ENCODE results near the gene PCBP3.

PCBP3 gene

GRCh38 chr21:45862543-45863207 is 219.2 kb downstream of the PCBP3 start:
- DNase-seq (ENCODE audit: low read depth) = no peak

GRCh38 chr21:45863267-45863666 is 219.7 kb downstream of the PCBP3 start:
- no peak for DNase-seq (ENCODE audit: low read depth)

DNA sequence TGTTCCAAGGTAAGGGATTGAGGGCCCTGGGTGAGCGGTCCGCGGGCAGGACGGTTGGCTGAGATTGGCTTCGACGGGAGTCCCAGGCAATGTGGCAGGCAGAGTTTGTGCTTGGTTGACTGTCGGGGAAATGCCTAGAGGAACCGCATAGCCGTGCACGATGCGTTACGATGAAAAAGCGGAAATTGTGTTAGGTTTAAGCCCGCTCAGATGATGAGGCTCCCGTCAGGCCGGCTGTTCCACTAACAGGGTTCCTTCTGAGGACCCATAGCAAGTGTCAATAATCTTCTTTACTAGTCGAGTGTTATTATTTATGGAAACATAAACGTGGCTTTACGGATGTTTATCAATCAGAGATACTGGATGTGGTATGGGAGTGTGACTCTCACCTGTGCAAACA is 220.2 kb downstream of the PCBP3 start:
- DNase-seq (ENCODE audit: low read depth) = no peak

DNA sequence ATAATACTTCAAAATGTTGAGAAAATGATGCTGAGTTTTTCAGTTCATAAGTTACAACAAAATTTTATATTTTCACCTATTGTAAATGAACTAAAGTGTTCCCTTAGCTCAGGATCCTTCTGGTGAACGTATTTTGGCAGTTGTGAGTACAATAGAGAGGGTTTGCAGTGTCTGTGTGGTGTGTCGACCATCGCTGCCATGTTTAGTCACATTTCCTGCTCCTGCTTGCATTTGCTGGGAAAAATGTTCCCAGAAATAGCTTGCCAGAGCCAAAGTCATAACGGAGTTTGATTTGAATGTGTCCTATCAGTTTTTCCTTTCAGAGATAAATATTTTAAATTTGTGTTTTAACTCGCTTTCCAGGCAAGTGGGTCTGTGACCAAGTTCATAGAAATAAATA is 220.9 kb downstream of the PCBP3 start:
- no peak for DNase-seq (ENCODE audit: low read depth)

GRCh38 chr21:45865106-45865835 is 221.7 kb downstream of the PCBP3 start:
- DNase-seq (ENCODE audit: low read depth) = no peak

- no peak for DNase-seq (ENCODE audit: low read depth)
Measured at GRCh38 chr21:45866551-45866950, 223.0 kb downstream of the PCBP3 start.

DNA sequence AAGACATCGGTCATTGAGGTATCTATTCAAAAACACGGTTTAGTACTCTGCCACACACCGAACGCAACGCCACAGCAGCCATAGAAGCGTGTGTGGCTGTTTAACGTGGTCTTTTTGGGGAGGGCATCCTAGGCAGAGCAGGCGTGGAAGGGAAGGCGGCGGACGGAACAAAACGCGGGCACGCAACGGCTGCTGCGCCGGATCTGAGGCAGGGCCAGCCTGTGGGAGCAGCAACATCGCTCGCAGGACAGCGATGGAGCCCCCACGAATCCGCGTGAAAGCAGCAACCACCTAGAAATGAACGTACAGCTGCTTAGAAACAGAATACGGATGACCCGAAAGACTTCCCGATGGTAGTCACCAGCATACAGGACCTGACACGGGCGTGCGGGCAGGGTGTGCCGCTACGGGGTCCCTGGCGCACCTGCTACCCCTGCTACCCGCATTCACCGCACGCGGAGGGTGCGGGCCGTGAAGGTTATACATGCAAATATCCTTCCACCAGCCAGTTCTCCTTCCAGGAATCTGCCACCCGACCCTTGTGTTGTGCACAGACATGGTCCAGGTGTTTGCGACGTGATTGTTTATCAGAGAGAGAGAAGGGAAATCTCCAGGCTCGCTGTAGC is 223.6 kb downstream of the PCBP3 start:
- no peak for DNase-seq (ENCODE audit: low read depth)

DNA sequence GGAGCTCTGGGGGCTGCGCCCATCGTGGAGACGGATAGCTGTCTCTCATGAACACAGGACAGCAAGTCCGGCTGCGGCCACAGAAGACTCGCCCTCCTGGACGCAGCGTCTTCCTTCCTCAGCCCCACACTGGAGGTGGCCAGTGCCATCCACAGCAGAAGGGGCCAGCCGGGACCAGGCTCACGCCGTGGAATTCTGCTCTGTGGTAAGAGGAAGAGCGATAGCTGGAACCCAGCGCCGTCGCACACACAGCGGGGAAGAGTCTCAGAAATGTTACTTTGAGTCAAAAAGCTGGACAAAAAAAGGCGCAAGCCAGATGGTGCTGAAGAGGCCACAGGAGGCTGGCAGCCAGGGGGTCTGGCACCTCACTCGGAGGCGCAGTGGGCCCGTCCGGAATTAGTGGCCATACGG is 224.2 kb downstream of the PCBP3 start:
- no peak for DNase-seq (ENCODE audit: low read depth)

DNA sequence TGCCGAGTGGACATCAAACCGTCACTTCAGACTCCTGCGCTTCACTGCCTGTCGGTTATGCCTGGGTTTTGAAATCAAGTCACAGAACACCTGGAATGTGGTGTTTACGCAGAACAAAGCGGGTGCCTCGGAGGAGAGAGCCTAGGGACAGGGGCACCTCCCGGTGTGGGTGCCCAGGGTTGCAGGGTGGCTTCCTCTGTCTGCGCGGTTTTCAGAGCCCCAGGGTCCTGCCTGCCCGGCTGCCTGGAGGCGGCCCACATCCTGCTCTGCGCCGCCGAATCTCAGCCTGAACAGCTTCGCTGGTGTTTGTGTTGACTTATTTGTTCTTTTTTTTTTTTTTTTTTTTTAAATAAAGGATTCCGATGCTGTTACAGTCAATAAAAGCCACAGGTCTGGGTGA is 224.6 kb downstream of the PCBP3 start:
- no peak for DNase-seq (ENCODE audit: low read depth)

GRCh38 chr21:45868488-45868887 is 225.0 kb downstream of the PCBP3 start:
- DNase-seq (ENCODE audit: low read depth) = no peak

- DNase-seq (ENCODE audit: low read depth) = no peak
Measured at GRCh38 chr21:45869121-45870007, 225.8 kb downstream of the PCBP3 start.

DNA sequence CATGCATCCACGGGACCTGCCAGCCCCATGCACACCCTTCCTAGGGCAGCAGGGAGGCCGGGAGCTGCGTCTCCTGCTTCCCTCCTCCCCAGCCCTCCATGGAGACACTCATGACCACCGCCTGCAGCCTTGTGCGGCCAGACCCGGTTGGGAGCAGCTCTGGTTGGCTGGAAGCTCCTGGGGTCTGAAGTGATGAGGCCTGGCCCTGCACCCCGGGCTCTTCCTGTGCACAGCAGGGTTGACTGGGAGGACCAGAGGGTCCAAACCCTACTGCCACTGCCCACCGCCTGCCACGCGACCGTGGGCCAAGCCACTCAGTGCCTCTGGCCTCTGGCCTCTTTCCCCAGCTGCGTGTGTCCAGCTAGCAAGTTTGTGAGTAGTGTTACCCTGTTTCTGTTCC is 226.9 kb downstream of the PCBP3 start:
- DNase-seq (ENCODE audit: low read depth) = no peak

DNA sequence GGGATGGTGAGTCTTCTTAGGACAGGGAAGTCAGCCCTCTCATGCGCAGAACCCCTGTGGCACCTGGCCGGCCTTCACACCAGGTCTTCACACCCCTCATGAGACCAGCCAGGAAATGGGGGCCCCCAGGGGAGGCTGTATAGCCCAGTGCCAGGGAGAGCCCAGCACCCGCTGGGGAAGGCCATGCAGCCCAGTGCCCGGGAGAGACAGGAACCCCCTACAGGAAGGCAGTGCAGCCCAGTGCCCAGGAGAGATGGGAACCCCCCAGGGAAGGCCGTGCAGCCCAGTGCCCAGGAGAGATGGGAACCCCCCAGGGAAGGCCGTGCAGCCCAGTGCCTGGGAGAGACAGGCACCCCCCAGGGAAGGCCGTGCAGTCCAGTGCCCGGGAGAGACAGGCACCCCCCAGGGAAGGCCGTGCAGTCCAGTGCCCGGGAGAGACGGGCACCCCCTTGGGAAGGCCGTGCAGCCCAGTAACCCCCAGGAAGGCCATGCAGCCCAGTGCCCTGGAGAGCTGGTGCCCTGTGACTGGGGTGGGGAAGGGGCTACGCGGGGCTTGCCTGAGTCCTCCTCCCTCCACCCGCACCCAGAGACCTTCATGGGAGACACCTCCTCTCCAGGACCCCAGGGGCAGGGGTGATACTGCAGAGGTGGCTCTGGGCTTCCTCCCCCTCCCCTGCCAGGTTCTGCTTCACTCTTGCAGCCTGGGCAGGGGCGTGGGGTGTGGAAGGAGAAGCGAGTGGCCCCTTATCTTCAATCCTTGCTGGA is 227.5 kb downstream of the PCBP3 start:
- DNase-seq (ENCODE audit: low read depth) = no peak

DNA sequence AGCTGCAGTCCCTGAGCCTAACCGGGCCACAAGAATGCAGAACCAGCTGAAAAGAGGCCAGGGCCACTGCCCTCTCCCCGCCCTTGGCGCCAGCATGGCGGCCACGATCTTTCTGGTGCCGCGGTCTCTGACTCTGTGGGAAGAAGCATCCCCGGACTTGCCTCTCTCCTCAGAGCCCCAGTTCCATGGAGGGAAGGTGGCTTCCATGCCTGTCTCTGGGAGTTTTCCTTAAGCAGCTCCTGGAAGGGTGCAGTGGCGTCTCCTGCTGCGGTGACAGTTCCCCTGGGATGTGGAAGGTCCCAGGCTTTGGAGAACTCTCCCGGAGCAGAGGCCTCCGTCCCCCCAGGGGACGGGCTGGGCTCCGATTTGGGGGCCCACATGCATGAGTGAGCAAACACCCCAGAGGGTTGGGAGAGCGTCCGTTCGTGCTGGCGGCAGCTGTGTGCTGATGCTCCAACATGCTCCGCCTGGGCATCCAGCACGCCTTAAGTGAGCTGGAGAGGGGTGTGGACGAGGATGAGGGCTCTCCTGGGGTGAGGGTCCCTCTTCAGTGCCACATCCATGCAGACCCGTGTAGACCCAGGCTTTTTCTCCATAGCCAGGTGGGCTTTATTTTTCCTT is 228.2 kb downstream of the PCBP3 start:
- DNase-seq (ENCODE audit: low read depth) = no peak

DNA sequence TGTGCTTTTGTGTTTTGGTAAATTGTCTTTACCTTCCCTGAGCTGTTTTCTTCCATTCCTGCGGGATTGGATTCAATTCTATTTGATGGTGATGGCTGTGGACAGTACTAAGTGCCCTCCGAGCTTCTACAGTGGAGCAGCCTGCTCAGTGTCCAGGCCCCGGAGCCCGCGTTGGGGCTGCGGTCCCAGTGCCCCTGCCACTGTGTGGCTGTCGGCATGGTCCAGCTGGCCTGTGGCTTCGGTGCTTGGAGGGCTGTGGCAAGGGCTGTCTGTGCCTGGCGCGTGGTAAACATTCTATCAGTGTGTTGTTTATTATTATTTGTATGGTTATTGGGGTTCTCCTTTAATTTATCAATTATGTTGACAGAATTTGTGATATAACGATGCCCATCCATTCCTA is 228.9 kb downstream of the PCBP3 start:
- DNase-seq (ENCODE audit: low read depth) = no peak

GRCh38 chr21:45872902-45873301 is 229.4 kb downstream of the PCBP3 start:
- no peak for DNase-seq (ENCODE audit: low read depth)

GRCh38 chr21:45873418-45873817 is 229.9 kb downstream of the PCBP3 start:
- DNase-seq (ENCODE audit: low read depth) = no peak

- no peak for DNase-seq (ENCODE audit: low read depth)
Measured at GRCh38 chr21:45873866-45874265, 230.3 kb downstream of the PCBP3 start.

GRCh38 chr21:45874716-45875415 is 231.3 kb downstream of the PCBP3 start:
- DNase-seq (ENCODE audit: low read depth) = peak; percentile 87

DNA sequence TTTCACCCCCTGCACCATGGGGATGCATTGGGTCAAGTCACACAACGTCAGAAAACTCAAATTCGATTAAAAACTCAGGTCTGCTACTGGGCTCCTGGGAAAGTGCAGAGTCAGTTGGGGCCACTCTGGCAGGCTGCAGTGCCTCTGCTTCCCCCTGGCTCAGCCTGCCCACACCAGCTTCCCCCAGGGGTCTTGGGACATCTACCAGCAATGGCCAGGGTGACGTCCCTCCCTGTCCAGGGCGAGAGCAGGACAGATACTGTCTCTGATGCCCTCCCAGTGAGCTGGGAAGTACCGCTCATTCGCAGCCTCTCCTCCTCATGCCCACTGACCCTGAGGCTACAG is 231.9 kb downstream of the PCBP3 start:
- DNase-seq (ENCODE audit: low read depth) = no peak

DNA sequence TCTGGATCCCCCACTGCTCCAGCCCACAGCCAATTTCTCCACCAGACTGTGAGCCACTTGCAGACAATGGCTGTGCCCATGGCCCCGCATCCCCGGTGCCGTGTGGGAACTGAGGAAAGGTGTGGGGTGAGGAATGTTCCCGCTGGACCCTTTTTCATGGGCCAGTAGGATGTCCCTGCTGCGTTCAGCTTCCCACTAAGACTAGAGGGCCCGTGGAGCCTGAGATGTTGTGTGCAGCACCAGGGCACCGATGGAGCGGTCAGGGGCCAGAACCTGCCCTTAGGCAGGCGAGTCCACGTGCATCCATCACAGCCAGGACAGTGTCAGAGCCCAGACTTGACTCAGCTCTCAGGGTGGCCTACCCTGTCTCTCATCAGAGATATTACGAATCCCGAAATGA is 232.4 kb downstream of the PCBP3 start:
- DNase-seq (ENCODE audit: low read depth) = no peak

All from GM04503 (cell line).